ENCODE measurements around the gene TTC23.

TTC23 gene

GRCh38 chr15:99164119-99164518 is 85.3 kb downstream of the TTC23 start:
- no peak overlapping the region for H3K27ac ChIP-seq
- TF ChIP-seq ZFX (IDR thresholded peaks at IDR 0.05; ENCODE audit: borderline replicate concordance) = no peak
- TF ChIP-seq CTCF (IDR thresholded peaks at IDR 0.05) = no peak

- TF ChIP-seq CTCF (IDR thresholded peaks at IDR 0.05) = no peak
- no peak overlapping the region for H3K27ac ChIP-seq
Observed at GRCh38 chr15:99163271-99164062, 85.9 kb downstream of the TTC23 start.

GRCh38 chr15:99158626-99159412 is 90.6 kb downstream of the TTC23 start:
- H3K27ac ChIP-seq = no peak overlapping the region
- TF ChIP-seq CTCF (IDR thresholded peaks at IDR 0.05) (no peak), ZFX (IDR thresholded peaks at IDR 0.05; ENCODE audit: borderline replicate concordance) (no peak)

- no peak for TF ChIP-seq CTCF (IDR thresholded peaks at IDR 0.05)
- TF ChIP-seq ZFX (IDR thresholded peaks at IDR 0.05; ENCODE audit: borderline replicate concordance) = no peak
- no peak overlapping the region for H3K27ac ChIP-seq
Observed at GRCh38 chr15:99157456-99157855, 91.9 kb downstream of the TTC23 start.

- no peak overlapping the region for H3K27ac ChIP-seq
- TF ChIP-seq CTCF (IDR thresholded peaks at IDR 0.05) (no peak), ZFX (IDR thresholded peaks at IDR 0.05; ENCODE audit: borderline replicate concordance) (no peak)
Observed at GRCh38 chr15:99155961-99156443, 93.4 kb downstream of the TTC23 start.

- peak overlapping the region; percentile 35 for H3K27ac ChIP-seq
- TF ChIP-seq CTCF (IDR thresholded peaks at IDR 0.05) (no peak), ZFX (IDR thresholded peaks at IDR 0.05; ENCODE audit: borderline replicate concordance) (no peak)
Observed at GRCh38 chr15:99154271-99154670, 95.1 kb downstream of the TTC23 start.
